Activated CD4-positive, CD25-positive, alpha-beta regulatory T cell treated with anti-CD3 and anti-CD28 coated beads, Interleukin-2, amount 50 U/mL, for 16 hours (primary cell): ENCODE results near the gene SGMS1.

Experiments
- DNase-seq: peaks from one replicate; pipeline ENCODE4 v3.0.0-alpha.2; 2020; ENCODE audit warnings: low read depth, low spot score

Gene SGMS1

GRCh38 chr10:50613150-50613549 is 10.6 kb downstream of the SGMS1 start:
- no peak for DNase-seq

GRCh38 chr10:50610368-50610767 is 13.4 kb downstream of the SGMS1 start:
- DNase-seq = no peak

GRCh38 chr10:50607356-50607925 is 16.3 kb downstream of the SGMS1 start:
- no peak for DNase-seq

DNA sequence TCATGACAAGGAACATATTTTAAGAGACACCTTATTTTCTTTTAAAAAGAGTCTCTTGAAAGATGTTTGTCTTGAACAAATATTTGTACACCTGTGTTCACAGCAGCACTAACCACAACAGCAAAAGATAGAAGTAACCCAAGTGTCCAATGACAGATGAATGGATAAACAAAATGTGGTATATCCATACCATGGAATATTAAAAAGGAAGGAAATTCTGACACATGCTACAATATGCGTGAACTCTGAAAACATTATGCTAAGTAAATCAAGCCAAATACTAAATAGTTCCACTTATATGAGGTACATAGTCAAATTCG is 17.8 kb downstream of the SGMS1 start:
- no peak for DNase-seq

- no peak for DNase-seq
These were observed 18.3 kb downstream of the SGMS1 start for GRCh38 chr10:50605269-50605950.

DNA sequence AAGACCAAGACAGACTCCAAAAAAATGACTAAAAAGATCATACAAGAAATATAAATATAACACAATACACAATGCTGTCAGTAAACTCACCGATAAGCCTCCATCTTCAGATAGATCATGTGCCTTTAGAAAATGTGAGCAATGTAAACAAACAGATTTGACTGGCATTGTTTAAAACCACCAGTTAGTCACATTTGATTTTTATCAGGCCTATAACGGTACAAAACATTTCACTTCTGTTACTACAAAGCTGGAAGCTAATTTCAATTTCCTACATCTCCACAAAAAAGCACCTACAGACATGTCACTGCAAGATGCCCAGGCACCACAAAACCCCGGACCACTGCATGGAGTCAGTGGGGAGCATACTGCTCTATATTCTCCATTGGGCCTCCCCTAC is 18.9 kb downstream of the SGMS1 start:
- no peak for DNase-seq

DNA sequence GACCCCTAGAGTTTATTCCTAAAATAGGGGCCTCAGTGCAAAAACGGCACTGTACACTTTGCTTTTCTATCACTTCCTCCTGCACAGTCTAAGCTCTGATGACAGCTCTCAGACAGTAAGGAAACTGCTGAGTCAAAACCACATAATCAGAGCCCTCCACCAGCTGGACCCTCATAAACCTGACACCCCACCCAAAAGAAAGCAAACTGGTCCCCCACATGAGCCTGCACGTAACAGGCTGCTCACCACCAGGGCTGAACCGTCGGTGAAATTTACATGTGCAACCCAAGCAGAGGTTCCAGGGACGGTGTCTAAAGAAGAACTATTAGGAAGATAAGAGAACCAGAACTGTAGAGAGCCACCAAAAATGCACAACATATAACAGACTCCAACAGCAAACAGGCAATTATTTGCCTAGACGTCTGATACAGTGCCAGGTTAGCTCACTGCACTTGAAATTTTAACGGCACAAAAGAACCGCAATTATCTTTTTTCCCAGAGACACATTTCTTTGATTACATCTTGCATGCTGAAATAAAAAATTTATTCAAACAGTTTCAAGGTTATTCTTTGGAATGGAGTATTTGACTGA is 19.6 kb downstream of the SGMS1 start:
- no peak for DNase-seq

- DNase-seq = no peak
These were observed 20.5 kb downstream of the SGMS1 start for GRCh38 chr10:50603151-50603850.

DNA sequence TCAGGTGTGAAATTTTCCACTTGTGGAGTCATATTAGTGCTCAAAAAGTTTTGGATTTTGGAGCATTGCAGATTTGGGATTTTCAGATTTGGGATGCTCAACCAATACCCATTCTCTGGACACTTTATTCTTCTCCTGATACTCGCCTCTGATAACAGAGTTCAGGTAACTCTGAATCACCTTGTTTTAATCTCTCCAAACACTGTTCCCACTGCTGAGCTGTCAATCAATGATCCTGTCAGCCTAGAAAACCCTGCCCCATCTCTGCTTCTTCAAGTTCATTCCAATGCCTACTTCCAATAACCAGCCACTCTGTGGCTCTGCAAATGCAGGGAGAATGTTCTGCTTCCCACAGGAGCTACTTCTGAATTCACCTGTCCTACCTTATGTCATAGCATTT is 21.8 kb downstream of the SGMS1 start:
- no peak for DNase-seq

- no peak for DNase-seq
These were observed 22.8 kb downstream of the SGMS1 start for GRCh38 chr10:50600831-50601477.

DNA sequence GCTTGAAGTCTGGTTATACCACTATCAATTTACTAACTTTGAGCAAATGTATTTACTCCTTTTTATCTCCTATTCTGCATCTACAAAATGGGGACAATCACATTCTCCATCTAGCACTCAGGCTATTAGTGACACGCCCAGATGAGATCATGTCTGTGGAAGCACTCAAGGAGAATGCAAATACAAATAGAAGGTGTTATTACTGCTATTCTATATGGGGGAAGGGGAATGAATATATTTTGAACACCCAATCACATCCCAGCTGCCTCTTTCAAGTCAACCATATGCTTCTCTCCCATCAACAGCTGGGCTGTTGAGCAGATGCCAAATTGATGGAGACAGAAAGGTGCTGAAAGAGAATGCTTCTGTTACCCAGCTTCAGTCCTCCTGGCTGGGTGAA is 23.5 kb downstream of the SGMS1 start:
- DNase-seq = no peak

DNA sequence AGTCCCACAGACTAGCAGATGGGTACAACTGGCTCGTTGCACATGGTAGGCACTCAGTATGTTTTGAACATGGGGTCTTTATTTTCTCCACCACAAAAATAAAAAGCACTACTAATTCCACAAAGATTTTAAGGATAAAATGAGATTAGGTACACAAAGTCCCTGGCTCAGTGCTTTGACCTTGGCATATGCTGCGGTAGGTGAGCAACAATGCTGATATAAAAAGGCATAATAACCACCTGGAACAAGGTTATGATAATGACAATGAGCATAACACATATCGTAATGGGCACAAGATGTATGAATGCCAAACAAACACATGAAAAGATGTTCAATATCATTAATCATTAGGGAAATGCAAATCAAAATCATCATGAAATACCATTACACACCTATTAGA is 26.9 kb downstream of the SGMS1 start:
- no peak for DNase-seq

- DNase-seq = no peak
These were observed 27.3 kb downstream of the SGMS1 start for GRCh38 chr10:50596456-50596855.

GRCh38 chr10:50595785-50596184 is 28.0 kb downstream of the SGMS1 start:
- no peak for DNase-seq

- no peak for DNase-seq
These were observed 30.0 kb downstream of the SGMS1 start for GRCh38 chr10:50593523-50594376.

DNA sequence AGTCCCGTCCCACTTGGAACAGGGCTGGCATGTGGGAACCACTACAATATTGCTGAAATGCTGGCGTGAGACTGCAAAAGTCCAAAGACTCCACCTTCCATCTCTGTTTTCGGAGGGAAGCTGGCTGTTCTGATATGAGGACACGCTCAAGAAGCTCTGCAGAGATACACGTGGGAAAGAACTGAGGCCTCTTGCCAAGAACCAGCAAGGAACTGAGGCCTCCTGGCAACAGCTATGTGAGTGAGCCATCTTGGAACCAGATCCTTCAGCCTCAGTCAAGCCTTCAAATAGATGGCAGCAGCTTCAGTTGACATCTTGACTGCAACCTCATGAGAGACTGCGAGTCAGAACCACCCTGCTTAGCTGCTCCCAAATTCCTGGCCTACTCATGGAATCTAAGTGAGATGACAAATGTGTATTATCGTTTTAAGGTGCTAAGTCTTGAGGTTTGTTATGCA is 30.8 kb downstream of the SGMS1 start:
- no peak for DNase-seq

DNA sequence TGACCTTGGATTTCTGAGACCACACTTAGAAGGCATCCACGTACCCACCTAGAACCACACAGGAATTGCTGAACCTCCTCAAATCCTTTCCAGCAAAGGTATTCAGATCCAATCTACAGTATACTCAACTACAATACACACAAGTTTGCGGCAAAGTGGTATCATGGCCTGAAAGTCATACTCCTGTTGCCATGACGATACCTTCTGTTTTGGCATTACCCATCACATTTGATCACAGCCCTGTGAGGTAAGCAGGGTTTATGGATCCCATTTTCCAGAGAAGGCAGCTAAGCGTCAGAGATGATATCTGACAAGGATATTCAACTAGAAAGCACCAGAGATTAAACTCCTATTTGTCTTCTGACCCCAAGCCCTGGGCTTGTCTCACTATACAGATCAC is 32.8 kb downstream of the SGMS1 start:
- no peak for DNase-seq

- no peak for DNase-seq
These were observed 37.0 kb downstream of the SGMS1 start for GRCh38 chr10:50586740-50587088.

- DNase-seq = no peak
These were observed 37.6 kb downstream of the SGMS1 start for GRCh38 chr10:50585921-50586739.
